Loucy (cell line): ENCODE results near the gene TLR9.

Source experiments
- H2AFZ ChIP-seq: fragments of 200-600 bp; sonication (generic); 2 replicates; pipeline ENCODE4 v1.6.0; 2016; ENCODE audit warnings: antibody characterized with exemption, mild to moderate bottlenecking, low read length, moderate library complexity
- H3F3A ChIP-seq: fragments of 200-600 bp; 2 replicates; pipeline ENCODE4 v1.6.0; 2016; ENCODE audit warnings: antibody characterized with exemption, low read depth, mild to moderate bottlenecking
- H3K27me3 ChIP-seq: fragments of 200-600 bp; sonication (generic); 2 replicates; pipeline ENCODE4 v1.6.1; 2014; ENCODE audit warnings: low read length, mild to moderate bottlenecking; ENCODE audit not compliant: insufficient read depth, poor library complexity, severe bottlenecking
- H3K36me3 ChIP-seq: fragments of 200-600 bp; sonication (generic); 2 replicates; pipeline ENCODE4 v1.6.1; 2016; ENCODE audit warnings: low read length; ENCODE audit not compliant: insufficient read depth
- H3K4me1 ChIP-seq: fragments of 200-600 bp; sonication (generic); 2 replicates; pipeline ENCODE4 v1.5.1; 2014; ENCODE audit warnings: low read length, mild to moderate bottlenecking; ENCODE audit not compliant: insufficient read depth, poor library complexity, severe bottlenecking
- H3K4me2 ChIP-seq: fragments of 200-600 bp; sonication (generic); 2 replicates; pipeline ENCODE4 v1.6.0; 2014; ENCODE audit warnings: antibody characterized with exemption, low read length, low read depth, mild to moderate bottlenecking; ENCODE audit not compliant: poor library complexity, severe bottlenecking
- H3K4me3 ChIP-seq: fragments of 200-600 bp; sonication (generic); 2 replicates; pipeline ENCODE4 v1.5.1; 2014; ENCODE audit warnings: low read length, mild to moderate bottlenecking, mixed read lengths; ENCODE audit not compliant: poor library complexity, severe bottlenecking
- H3K79me2 ChIP-seq: fragments of 200-600 bp; sonication (generic); 2 replicates; pipeline ENCODE4 v1.6.1; 2014; ENCODE audit warnings: low read length; ENCODE audit not compliant: insufficient read depth
- H3K9ac ChIP-seq: fragments of 200-600 bp; sonication (generic); 2 replicates; pipeline ENCODE4 v1.6.0; 2014; ENCODE audit warnings: mild to moderate bottlenecking, low read depth, low read length, moderate library complexity; ENCODE audit not compliant: poor library complexity, severe bottlenecking
- H3K9me2 ChIP-seq: fragments of 200-600 bp; sonication (generic); replicated peaks from 2 replicates; pipeline ENCODE4 v1.6.1; 2016; ENCODE audit warnings: low read depth, low read length, mixed read lengths
- H3K9me3 ChIP-seq: fragments of 200-600 bp; sonication (generic); 2 replicates; pipeline ENCODE4 v1.6.1; 2014; ENCODE audit warnings: mild to moderate bottlenecking, antibody characterized with exemption, low read length, low read depth; ENCODE audit not compliant: insufficient read depth
- H4K20me1 ChIP-seq: fragments of 200-600 bp; sonication (generic); 2 replicates; pipeline ENCODE4 v1.6.0; 2014; ENCODE audit warnings: antibody characterized with exemption, low read length, mild to moderate bottlenecking; ENCODE audit not compliant: insufficient read depth, poor library complexity, severe bottlenecking
- CTCF ChIP-seq: fragments of 200-600 bp; sonication (generic); conservative IDR thresholded peaks from 2 replicates; pipeline ENCODE4 v1.5.1; 2014; ENCODE audit warnings: mild to moderate bottlenecking, antibody characterized with exemption, low read length
- EZH2phosphoT487 ChIP-seq: fragments of 200-600 bp; IDR thresholded peaks from 2 replicates; pipeline ENCODE4 v1.6.1; 2018; ENCODE audit warnings: antibody characterized with exemption, mild to moderate bottlenecking, moderate library complexity, borderline replicate concordance

Gene TLR9

GRCh38 chr3:52270252-52270754 lies 44.9 kb upstream of the TLR9 start:
- H3K9ac ChIP-seq = peak overlapping the region; percentile 25
- H3K79me2 ChIP-seq = peaks cover 96% of the 10 kb centered on the region
- H3K4me2 ChIP-seq = peak overlapping the region; percentile 99
- H4K20me1 ChIP-seq = peaks cover 91% of the 10 kb centered on the region
- peak overlapping the region; percentile 45 for H3K4me3 ChIP-seq
- H2AFZ ChIP-seq = no peak overlapping the region
- peaks cover 38% of the 10 kb centered on the region for H3K4me1 ChIP-seq
- no peaks in the 10 kb centered on the region for H3K9me3 ChIP-seq
- H3K36me3 ChIP-seq = peaks cover 66% of the 10 kb centered on the region
- TF ChIP-seq EZH2phosphoT487 (no peak), CTCF (no peak)
- no peaks in the 10 kb centered on the region for H3K27me3 ChIP-seq
- H3F3A ChIP-seq = 0 out of 2 replicates have a peak, but pooled peaks cover 4% of the 10 kb centered on the region
- H3K9me2 ChIP-seq = no peaks in the 10 kb centered on the region

- Histone ChIP-seq H3K4me2 (no peak overlapping the region), H3K4me3 (no peak overlapping the region), H3K9me3 (no peaks in the 10 kb centered on the region), H3K9me2 (no peaks in the 10 kb centered on the region), H3F3A (0 out of 2 replicates have a peak, but pooled peaks cover 4% of the 10 kb centered on the region), H3K79me2 (peaks cover 93% of the 10 kb centered on the region), H3K36me3 (peaks cover 69% of the 10 kb centered on the region), H3K9ac (no peak overlapping the region), H3K4me1 (peaks cover 36% of the 10 kb centered on the region), H2AFZ (no peak overlapping the region), H4K20me1 (peaks cover 90% of the 10 kb centered on the region), H3K27me3 (no peaks in the 10 kb centered on the region)
- no peak for TF ChIP-seq EZH2phosphoT487
- TF ChIP-seq CTCF = no peak
Measured at GRCh38 chr3:52269776-52270175, 44.3 kb upstream of the TLR9 start.

GRCh38 chr3:52268036-52268435 lies 42.6 kb upstream of the TLR9 start:
- H3F3A ChIP-seq = 0 out of 2 replicates have a peak, but pooled peaks cover 4% of the 10 kb centered on the region
- no peaks in the 10 kb centered on the region for H3K9me2 ChIP-seq
- no peak overlapping the region for H3K9ac ChIP-seq
- H3K4me2 ChIP-seq = no peak overlapping the region
- H3K4me3 ChIP-seq = no peak overlapping the region
- TF ChIP-seq CTCF (no peak), EZH2phosphoT487 (no peak)
- H3K36me3 ChIP-seq = peaks cover 86% of the 10 kb centered on the region
- H3K9me3 ChIP-seq = no peaks in the 10 kb centered on the region
- H3K27me3 ChIP-seq = no peaks in the 10 kb centered on the region
- peaks cover 91% of the 10 kb centered on the region for H3K79me2 ChIP-seq
- peaks cover 87% of the 10 kb centered on the region for H4K20me1 ChIP-seq
- no peak overlapping the region for H2AFZ ChIP-seq
- H3K4me1 ChIP-seq = peaks cover 26% of the 10 kb centered on the region
